Endothelial cell (in vitro differentiated cells): ENCODE data around the gene NCK2. TPM values are rescaled to one million over a fixed set of nuclear protein-coding genes. Genes with fewer than 3 reads are reported as not detected.

Experiments used
- DNase-seq: peaks from one replicate; pipeline ENCODE4 v3.0.0; 2021; ENCODE audit warnings: low spot score
- H3K27ac Mint-ChIP-seq: one replicate; pipeline ENCODE4 v1.8.0; 2021; ENCODE audit warnings: mixed read lengths, inconsistent platforms; ENCODE audit not compliant: unreplicated experiment
- H3K27me3 Mint-ChIP-seq: one replicate; pipeline ENCODE4 v1.8.0; 2021; ENCODE audit warnings: mild to moderate bottlenecking, moderate library complexity, mixed read lengths, inconsistent platforms; ENCODE audit not compliant: unreplicated experiment
- H3K36me3 Mint-ChIP-seq: one replicate; pipeline ENCODE4 v1.8.0; 2021; ENCODE audit warnings: mild to moderate bottlenecking, low read depth, mixed read lengths, inconsistent platforms; ENCODE audit not compliant: unreplicated experiment
- H3K4me1 Mint-ChIP-seq: one replicate; pipeline ENCODE4 v1.8.0; 2021; ENCODE audit warnings: mild to moderate bottlenecking, mixed read lengths, inconsistent platforms; ENCODE audit not compliant: unreplicated experiment
- H3K4me3 Mint-ChIP-seq: one replicate; pipeline ENCODE4 v1.8.0; 2021; ENCODE audit warnings: mild to moderate bottlenecking, mixed read lengths, inconsistent platforms; ENCODE audit not compliant: unreplicated experiment
- H3K9me3 Mint-ChIP-seq: one replicate; pipeline ENCODE4 v1.8.0; 2021; ENCODE audit warnings: mixed read lengths, inconsistent platforms; ENCODE audit not compliant: unreplicated experiment
- CTCF ChIP-seq: fragments of 200-600 bp; sonication (generic); IDR thresholded peaks from one replicate; pipeline ENCODE4 v1.5.0; 2021; ENCODE audit warnings: antibody characterized with exemption; ENCODE audit not compliant: unreplicated experiment
- total RNA-seq: library from RNA; stranded (reverse); fragmentation: NEBNext Ultra II Directional; extraction: Animal tissue kit (Norgen Biotek cat#: 25700); gene quantifications from one replicate; pipeline ENCODE4 v1.2.1, GENCODE V29; 2021; ENCODE audit not compliant: unreplicated experiment

Gene NCK2
- total RNA-seq, 1 donor from 2014 or later = 93.7 TPM

GRCh38 chr2:105911425-105911824 lies 166.7 kb downstream of the NCK2 start:
- Mint-ChIP-seq H3K27me3 (peaks cover 2% of the 10 kb centered on the region), H3K9me3 (no peaks in the 10 kb centered on the region)
- no peak for TF ChIP-seq CTCF

GRCh38 chr2:105912081-105912480 lies 167.4 kb downstream of the NCK2 start:
- H3K9me3 Mint-ChIP-seq = no peaks in the 10 kb centered on the region
- peaks cover 2% of the 10 kb centered on the region for H3K4me1 Mint-ChIP-seq
- no peak overlapping the region for H3K4me3 Mint-ChIP-seq
- no peak overlapping the region for H3K27ac Mint-ChIP-seq
- no peaks in the 10 kb centered on the region for H3K27me3 Mint-ChIP-seq
- no peak for TF ChIP-seq CTCF
- H3K36me3 Mint-ChIP-seq = peaks cover 4% of the 10 kb centered on the region
- no peak for DNase-seq

More at GRCh38 chr2:105911425-105911824, 166.7 kb downstream of the NCK2 start:
- DNase-seq = no peak
- no peak overlapping the region for H3K27ac Mint-ChIP-seq
- no peak overlapping the region for H3K4me3 Mint-ChIP-seq
- H3K36me3 Mint-ChIP-seq = peaks cover 4% of the 10 kb centered on the region
- H3K4me1 Mint-ChIP-seq = peaks cover 2% of the 10 kb centered on the region

GRCh38 chr2:105915005-105915558 lies 170.4 kb downstream of the NCK2 start:
- peaks cover 8% of the 10 kb centered on the region for H3K4me1 Mint-ChIP-seq

GRCh38 chr2:105917226-105917625 lies 172.5 kb downstream of the NCK2 start:
- H3K36me3 Mint-ChIP-seq = peaks cover 4% of the 10 kb centered on the region
- no peak overlapping the region for H3K4me3 Mint-ChIP-seq
- TF ChIP-seq CTCF = no peak
- H3K9me3 Mint-ChIP-seq = no peaks in the 10 kb centered on the region
- H3K4me1 Mint-ChIP-seq = peaks cover 8% of the 10 kb centered on the region
- H3K27me3 Mint-ChIP-seq = peaks cover 4% of the 10 kb centered on the region
- DNase-seq = no peak
- H3K27ac Mint-ChIP-seq = no peak overlapping the region

More at GRCh38 chr2:105915005-105915558, 170.4 kb downstream of the NCK2 start:
- TF ChIP-seq CTCF = no peak
- no peak for DNase-seq
- no peaks in the 10 kb centered on the region for H3K27me3 Mint-ChIP-seq
- peaks cover 4% of the 10 kb centered on the region for H3K36me3 Mint-ChIP-seq
- no peaks in the 10 kb centered on the region for H3K9me3 Mint-ChIP-seq
- H3K4me3 Mint-ChIP-seq = no peak overlapping the region
- no peak overlapping the region for H3K27ac Mint-ChIP-seq

GRCh38 chr2:105917688-105918087 lies 173.0 kb downstream of the NCK2 start:
- no peak for TF ChIP-seq CTCF
- H3K4me1 Mint-ChIP-seq = peaks cover 8% of the 10 kb centered on the region
- no peak for DNase-seq
- peaks cover 4% of the 10 kb centered on the region for H3K36me3 Mint-ChIP-seq
- no peak overlapping the region for H3K27ac Mint-ChIP-seq
- H3K4me3 Mint-ChIP-seq = no peak overlapping the region
- peaks cover 4% of the 10 kb centered on the region for H3K27me3 Mint-ChIP-seq
- H3K9me3 Mint-ChIP-seq = no peaks in the 10 kb centered on the region
